Body of pancreas (tissue), 4 donors: ENCODE results near the gene GGTA1.

Source experiments
- POLR2A ChIP-seq, 3 donors: fragments of 450-650 bp; IDR thresholded peaks; one replicate each; pipeline ENCODE4 v1.6.1; 2016; ENCODE audit warnings: antibody characterized with exemption in 3 of 3, mild to moderate bottlenecking in 2 of 3
- TF ChIP-seq, protein P1 (sequence below), 7 experiments: fragments of 450-650 bp in 4 of 7; fragments of 200-600 bp in 3 of 7; sonication (generic) in 3 of 7; IDR thresholded peaks; one replicate each; pipeline ENCODE4 v1.5.1; 2016 to 2019; ENCODE audit warnings: antibody characterized with exemption in 7 of 7

DNA sequence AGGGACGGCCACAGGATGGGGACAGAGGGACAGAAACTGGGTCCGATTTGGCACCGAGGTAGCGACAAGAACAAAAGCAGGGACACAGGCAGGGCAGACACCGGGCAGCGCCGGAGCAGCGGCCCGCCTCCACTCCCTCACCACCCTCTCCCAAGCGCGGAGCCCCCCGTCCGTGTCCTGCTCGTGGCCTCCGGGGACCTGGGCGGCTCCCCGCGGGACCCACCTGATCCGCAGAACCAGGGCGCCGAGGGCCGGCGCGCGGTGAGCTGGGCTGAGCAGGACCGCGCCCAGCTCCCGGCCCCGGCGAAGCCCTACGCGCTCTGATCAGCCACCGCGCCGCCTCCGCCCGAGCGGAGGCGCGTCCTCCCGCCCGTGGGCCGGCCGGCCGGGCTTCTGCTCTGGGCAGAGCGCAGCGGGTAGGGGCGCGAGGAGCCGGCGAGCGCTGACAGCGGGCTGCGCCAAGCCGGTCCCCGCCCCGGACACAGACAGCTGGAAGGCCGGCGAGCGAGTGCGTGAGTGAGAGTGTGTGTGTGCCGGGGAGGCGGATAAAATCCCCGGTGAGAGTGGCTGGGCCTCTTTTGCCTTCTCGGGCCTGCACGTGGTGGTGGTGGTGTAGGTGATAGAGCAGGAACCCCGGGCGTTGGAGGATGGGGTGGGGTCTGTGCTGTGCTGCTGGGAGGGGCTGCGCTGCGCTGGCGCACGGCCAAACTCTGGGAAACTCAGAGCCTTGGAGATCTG, at the start of gene GGTA1:
- TF ChIP-seq, protein P1, sequence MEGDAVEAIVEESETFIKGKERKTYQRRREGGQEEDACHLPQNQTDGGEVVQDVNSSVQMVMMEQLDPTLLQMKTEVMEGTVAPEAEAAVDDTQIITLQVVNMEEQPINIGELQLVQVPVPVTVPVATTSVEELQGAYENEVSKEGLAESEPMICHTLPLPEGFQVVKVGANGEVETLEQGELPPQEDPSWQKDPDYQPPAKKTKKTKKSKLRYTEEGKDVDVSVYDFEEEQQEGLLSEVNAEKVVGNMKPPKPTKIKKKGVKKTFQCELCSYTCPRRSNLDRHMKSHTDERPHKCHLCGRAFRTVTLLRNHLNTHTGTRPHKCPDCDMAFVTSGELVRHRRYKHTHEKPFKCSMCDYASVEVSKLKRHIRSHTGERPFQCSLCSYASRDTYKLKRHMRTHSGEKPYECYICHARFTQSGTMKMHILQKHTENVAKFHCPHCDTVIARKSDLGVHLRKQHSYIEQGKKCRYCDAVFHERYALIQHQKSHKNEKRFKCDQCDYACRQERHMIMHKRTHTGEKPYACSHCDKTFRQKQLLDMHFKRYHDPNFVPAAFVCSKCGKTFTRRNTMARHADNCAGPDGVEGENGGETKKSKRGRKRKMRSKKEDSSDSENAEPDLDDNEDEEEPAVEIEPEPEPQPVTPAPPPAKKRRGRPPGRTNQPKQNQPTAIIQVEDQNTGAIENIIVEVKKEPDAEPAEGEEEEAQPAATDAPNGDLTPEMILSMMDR (IDR thresholded peaks at IDR 0.05), result no peak
- TF ChIP-seq POLR2A (IDR thresholded peaks at IDR 0.05), result no peak
